Sigmoid colon (tissue), 4 donors: Measurements from ENCODE around the gene RBM17.
"Not testable (repeated sequence)": the region's sequence is repeated elsewhere in the genome, so short reads cannot be mapped to it uniquely, and the experiment has no call there.

ENCODE experiments used
- EP300 ChIP-seq, 4 donors: sonication (generic); formaldehyde crosslinking; IDR thresholded peaks; one replicate each; pipeline ENCODE4 v1.6.1; 2017; ENCODE audit warnings: antibody characterized with exemption in 4 of 4
- TF ChIP-seq, protein P1 (sequence below), 4 experiments: fragments of 450-650 bp in 3 of 4; fragments of 200-600 bp in 1 of 4; IDR thresholded peaks; one replicate each; pipeline ENCODE4 v1.5.1; 2016 to 2019; ENCODE audit warnings: antibody characterized with exemption in 4 of 4, mild to moderate bottlenecking in 3 of 4, moderate library complexity in 2 of 4

DNA sequence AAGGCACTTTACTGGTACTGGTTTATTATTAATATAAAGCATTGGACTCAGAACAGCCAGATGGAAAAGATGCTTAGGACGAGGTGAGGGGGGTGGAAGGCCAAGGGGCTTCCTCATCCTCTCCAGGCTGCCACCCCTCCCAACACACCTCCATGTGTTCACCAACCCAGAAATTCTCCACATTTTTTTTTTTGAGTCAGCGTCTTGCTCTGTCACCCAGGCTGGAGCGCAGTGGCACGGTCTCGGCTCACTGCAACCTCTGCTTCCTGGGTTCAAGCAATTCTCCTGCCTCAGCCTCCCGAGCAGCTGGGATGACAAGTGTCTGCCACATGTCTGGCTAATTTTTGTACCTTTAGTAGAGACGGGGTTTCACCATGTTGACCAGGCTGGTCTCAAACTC lies 53.4 kb downstream of the RBM17 start:
- TF ChIP-seq EP300 (IDR thresholded peaks at IDR 0.05), result not testable (repeated sequence)
- TF ChIP-seq, protein P1, sequence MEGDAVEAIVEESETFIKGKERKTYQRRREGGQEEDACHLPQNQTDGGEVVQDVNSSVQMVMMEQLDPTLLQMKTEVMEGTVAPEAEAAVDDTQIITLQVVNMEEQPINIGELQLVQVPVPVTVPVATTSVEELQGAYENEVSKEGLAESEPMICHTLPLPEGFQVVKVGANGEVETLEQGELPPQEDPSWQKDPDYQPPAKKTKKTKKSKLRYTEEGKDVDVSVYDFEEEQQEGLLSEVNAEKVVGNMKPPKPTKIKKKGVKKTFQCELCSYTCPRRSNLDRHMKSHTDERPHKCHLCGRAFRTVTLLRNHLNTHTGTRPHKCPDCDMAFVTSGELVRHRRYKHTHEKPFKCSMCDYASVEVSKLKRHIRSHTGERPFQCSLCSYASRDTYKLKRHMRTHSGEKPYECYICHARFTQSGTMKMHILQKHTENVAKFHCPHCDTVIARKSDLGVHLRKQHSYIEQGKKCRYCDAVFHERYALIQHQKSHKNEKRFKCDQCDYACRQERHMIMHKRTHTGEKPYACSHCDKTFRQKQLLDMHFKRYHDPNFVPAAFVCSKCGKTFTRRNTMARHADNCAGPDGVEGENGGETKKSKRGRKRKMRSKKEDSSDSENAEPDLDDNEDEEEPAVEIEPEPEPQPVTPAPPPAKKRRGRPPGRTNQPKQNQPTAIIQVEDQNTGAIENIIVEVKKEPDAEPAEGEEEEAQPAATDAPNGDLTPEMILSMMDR (IDR thresholded peaks at IDR 0.05), result not testable (repeated sequence)
